GOT3 (cell line): Measurements from ENCODE around the gene TMEM131L.

Source experiments
- DNase-seq: peaks from one replicate; lab custom pipeline; 2025; ENCODE audit warnings: mixed read lengths; lab: John Stamatoyannopoulos, UW

The TMEM131L gene

DNA sequence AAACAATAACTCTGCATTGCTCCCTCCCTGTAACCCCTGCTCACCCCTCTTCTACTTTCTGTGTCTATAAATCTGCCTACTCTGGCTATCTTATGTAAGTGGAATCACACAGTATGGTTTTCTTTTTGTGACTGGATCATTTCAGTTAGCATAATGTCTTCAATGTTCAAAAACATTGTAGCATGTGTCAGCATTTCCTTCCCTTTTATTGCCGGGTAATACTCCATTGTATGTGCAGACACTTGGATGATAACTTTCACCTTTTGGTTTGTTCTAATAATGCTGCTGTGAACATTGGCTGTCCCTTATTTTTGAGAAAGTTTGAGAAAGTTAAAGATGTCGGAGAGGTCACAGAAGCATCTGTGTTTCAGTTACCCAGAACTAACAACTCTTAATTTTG lies 157.3 kb downstream of the TMEM131L start:
- DNase-seq, result no peak

DNA sequence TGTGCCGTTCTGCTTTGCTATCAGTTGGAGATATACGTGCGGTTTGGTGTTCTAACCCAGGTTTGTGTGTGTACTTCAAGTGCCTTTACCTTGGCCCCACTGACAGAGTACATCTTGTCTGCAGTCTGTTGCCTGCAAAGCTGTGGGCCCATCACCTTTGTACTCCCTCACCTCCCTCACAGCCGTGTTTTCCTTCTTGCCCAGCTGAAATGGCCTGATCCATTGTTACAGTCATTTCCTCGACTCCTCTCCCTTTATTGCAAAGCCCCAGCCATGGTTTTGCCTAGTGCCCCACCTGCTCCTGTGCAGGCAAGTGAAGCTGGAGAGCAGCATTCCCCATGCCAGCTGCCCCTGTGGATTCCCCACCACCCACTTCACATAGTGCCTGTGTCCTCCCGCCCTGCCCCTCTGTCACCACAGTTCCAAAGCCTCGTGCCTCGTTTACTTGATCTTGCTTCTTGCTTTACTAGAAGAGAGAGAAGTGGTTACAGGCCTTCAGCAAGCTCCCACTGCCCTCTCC lies 162.7 kb downstream of the TMEM131L start:
- DNase-seq, result no peak

DNA sequence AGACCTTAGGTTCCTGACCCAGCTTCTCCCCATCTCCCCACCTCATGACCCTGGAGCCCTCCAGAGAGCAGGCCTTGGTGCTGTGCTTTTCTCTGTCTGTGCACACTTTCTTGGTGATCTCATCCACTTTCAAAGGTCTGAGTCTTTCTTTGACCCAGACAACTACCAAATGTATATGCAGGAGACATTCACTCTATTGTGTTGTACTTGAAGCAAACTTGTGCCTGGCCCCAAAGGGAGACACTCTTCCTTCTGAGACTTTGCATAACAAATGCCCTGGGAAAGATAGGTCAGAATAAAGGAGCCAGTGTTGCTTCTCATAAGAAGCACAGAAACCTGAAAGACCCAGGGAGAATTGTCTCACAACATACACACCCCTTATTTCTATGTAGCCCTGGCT lies 163.6 kb downstream of the TMEM131L start:
- no peak for DNase-seq

DNA sequence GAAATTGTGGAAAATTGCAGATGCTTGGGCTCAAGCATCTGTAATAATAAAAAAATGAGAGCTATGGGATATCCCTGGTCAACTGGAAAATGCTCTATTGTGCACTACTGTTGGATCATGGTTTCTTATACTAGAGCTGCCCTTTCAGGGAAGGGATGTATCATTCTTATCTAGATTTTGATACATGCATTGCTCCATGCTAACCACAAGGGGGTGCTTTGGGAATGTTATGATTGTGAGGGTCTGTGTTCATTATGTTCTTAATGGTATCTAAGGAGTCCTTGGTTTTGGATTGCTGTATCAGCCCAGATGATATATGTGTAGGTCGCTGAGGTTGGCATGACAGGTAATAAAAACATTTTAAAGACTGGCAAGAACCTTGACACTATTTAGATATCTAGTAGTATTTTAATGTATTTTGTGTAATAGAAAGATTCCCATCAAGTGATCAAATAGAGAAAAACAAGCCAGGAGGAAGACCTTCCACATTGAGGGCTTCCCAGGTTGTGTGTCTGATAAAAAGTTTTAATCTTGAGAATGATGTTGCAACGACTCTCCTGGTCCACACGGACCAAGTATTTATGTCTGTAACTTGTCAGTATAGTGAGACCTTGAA lies 168.7 kb downstream of the TMEM131L start:
- no peak for DNase-seq

DNA sequence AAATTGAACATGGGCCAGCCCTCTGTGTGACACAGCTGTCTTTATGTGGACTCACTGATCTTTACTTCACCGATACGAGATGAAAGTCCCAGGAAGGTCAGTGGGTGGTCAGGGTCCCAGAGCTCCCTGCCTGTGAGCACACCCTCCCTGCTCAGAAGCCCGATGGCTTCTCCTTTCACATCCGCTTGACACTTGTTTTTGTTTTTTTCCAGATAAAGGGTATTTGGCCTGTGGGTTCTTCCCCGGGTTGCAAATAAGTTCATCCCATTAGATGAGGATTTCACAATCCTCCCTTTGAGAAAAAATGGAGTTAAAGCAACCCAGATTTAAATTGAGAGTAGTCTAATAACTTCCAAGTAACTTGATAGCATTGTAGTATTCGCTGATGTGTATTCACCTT lies 169.7 kb downstream of the TMEM131L start:
- DNase-seq, result no peak

DNA sequence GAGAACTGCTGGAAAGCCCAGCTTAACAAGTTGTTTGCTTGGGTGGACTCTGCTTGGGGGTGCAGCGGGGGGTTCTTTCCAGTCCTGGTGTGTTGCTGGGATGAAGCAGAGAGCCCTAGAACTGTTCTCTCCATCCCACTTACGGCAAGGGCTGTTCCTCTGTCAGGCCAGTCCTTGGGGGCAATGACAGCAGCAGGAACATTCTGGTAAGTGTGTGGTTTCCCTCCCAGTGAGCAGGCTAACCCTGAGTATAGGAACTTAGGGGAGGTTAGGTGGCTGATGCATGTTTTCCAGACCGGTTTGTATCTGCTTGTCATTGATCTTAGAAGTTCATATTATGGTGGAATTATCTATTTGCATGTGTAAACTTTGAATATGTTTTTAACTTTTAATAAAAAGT lies 171.0 kb downstream of the TMEM131L start:
- DNase-seq, result no peak

DNA sequence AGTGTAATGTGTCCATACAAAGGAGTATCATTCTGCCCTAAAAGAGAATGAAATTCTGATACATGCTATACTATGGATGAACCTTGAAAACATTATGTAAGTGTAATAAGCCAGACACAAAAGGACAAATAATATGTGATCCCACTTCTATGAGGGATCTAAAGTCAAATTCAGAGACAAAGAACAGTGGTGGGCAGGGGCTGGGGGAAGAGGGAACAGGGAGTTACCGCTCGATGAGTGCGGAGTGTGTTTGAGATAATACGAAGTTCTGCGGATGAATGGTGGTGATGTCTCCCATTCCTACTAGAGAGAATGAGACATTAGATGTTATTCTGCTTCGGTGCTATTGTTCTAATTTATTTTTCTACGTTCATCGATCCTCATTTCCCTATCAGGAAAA lies 171.9 kb downstream of the TMEM131L start:
- DNase-seq, result no peak

DNA sequence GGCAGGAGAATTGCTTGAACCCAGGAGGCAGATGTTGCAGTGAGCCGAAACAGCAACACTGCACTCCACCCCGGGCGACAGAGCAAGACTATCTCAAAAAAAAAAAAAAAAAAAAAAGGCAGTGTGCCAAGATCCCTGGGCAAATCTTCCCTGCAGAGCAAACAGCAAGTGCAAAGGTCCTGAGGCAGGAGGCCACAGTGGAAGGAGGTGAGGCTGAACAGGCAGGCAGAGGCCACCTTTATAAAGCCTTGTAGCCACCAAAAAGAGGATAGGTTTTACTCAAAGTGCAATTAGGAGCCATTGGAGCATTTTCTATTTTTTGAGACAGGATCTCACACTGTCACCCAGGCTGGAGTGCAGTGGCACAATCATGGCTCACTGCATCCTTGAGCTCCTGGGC lies 172.8 kb downstream of the TMEM131L start:
- no peak for DNase-seq

DNA sequence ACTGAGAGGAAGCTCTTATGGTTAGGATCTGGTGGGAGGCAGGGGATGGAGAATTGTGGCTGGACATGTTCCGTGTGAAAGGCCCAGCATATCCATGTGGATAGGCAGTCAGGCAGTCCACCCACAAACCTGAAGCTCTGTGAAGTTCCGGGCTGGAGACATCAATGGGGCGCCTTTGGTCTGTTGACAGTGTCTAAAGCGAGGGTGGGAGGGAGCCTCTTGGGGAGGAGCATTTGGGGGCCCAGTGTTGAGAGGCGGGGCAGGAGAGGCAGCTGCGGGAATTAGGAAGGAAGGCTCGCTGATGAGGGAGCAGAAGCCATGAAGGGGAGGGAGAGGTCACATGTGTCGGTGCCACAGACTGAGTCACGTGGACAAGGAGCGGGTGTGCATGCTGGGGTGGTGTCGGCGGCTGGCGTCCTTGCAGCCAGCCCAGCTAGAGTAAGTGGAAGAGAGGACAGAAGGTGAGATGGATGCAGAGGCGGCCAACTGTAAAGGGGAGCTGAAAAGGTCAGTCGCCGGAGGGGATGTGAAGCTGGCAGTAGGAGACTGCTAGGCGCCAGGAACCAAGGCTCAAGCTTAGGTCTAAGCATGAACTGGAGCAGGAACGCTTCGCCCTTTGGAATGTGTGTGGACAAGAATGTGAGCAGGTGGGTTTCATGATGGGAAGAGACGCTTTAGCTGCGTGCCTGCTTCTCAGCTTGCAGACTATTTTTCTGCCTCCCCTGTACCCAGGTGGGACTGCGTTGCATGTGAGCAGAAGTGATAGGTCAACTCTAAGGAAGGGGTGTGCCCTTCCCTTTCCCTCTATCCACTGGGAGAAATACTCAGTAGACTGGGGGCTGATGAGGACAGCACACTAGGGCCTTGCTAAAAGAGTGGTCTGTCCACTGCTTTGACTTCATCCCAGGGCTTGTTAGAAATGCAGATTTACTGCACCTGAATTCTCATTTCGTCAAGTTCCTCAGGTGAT lies 174.0 kb downstream of the TMEM131L start:
- DNase-seq, result no peak

DNA sequence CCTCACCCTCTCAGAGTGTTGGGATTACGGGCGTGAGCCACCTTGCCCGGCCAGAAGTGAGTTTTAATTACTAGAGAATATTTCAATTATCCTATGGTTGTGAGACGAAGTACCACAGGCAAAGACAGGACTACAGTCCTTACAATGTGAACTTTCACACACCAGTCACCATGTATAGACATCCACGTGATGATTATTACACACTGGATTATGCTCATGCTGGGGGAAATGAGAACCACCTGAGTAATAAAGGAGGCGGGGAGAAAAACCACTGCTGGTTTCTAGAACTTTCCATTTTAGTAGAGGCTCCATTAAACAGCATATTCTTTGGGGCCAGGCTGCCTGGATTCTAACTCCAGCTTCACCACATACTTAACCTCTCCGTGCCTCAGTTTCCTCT lies 175.4 kb downstream of the TMEM131L start:
- DNase-seq, result no peak

DNA sequence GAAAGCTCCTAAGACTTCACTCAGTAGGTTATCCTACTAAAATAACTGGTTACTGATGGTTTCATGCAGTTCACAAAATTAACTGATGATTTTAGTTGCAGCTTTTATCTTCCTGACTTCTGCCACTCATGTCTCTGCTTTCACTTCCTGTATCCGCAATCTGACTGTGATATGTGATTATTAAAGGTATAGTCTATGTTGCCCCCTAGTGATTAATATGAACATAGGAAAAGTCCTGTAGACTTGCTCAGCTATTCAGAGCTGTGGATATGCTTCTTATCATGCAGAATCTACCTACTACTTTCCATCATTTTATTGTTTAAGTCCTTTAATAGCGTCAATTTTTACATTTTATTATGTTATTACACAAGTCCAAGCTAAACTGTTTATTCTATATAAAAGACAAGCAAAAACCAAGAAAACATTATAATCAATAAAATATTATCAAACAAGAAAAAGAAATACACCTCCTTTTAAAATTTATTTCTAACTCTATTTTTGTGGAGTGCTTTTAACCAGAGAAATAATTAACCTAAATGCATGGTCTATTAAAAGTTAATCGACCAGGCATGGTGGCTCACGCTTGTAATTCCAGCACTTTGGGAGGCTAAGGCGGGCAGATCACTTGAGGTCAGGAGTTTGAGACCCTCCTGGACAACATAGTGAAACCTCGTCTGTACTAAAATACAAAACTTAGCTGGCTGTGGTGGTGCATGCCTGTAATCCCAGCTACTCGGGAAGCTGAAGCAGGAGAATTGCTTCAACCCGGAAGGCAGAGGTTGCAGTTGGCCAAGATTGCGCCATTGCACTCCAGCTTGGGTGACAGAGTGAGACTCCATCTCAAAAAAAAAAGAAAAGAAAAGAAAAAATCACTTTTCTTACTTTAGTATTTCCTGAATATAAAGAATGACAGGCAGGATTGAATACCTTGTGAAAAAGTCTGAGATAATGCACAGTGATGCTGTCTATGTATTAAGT lies 177.5 kb downstream of the TMEM131L start:
- no peak for DNase-seq

DNA sequence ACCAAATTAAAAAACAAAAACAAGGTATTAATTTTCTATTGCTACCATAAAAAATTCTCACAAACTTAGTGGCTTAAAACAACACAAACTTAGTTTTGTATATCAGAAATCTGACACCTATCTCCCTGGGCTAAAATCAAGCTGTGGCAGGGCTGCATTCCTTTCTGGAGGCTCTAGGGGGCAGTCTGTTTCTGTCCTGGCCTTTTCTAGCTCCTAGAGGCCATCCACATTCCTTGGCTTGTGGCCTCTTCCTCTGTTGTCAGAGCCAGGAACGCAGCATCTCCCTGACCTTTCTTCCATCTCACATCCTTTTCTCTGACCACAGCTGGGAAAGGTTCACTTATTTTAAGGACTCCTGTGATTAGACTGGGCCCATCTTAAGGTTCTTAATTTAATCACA lies 179.0 kb downstream of the TMEM131L start:
- no peak for DNase-seq

DNA sequence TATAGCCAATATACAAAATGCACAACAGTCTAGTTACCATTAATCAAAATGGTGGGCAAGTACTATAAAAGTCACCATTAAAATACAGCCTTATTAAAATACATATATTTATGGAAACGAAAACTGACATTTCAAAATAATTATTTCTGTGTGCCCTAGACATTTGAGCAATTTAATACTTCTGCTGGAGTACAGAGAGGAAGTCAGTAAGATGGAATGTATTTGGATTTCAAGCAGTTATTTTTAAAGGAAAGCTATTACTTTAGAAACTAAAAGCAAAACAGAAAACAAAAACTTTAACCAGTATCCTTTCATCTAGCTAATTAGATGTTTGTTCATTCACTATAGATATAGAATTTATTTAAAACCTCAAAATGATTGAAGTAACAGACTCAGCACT lies 180.1 kb downstream of the TMEM131L start:
- no peak for DNase-seq

DNA sequence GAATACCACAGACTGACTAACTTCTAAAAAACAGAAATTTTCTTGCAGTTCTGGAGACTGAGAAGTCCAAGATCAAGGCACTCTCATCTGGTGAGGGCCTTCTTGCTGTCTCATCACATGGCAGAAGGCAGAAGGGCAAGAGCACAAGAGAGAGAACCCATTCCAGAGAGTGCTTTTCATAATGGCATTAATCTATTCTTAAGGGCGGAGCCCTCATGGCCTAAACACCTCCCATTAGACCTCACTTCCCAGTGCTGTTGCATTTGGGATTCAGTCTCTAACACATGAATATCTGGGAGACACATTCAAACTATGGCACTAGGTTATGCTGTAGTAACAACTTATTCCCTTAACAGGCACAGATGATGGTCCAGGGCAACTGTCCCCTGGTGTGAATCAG lies 180.8 kb downstream of the TMEM131L start:
- DNase-seq, result no peak

DNA sequence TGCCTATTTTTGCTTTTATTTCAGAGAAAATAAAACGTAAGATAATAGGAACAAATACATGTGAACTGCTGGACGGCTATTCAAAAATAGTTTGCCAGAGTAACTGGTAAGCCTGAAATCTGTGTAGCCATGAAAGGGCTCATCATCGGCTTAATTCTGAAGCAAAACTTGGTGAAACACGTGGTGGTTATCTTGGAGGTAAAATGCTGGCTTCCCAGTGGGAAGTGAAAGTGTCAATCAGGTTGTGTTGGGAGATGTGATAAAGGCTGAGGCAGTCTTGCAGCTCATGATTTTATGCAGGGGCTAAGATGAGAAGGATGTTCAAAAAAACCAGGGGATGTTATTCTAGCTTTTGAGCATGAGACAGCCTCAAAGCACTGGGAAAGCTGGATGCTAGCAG lies 181.8 kb downstream of the TMEM131L start:
- DNase-seq, result no peak

DNA sequence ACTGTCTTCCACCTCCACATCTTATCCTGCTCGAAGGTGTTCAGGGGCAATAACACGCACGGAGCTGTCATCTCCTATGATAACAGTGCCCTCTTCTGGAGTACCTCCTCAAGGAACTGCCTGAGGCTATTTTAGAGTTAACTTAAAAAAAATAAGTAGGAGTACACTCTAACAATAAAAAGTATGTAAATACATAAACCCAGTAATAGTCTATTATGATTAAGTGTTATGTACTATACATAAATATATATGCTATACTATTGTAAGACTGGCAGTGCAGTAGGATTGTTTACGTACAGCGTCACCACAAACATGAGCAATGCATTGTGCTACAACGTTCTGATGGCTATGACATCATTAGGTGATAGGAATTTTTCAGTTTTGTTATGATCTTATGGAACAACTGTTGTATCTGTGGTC lies 183.4 kb downstream of the TMEM131L start:
- no peak for DNase-seq

DNA sequence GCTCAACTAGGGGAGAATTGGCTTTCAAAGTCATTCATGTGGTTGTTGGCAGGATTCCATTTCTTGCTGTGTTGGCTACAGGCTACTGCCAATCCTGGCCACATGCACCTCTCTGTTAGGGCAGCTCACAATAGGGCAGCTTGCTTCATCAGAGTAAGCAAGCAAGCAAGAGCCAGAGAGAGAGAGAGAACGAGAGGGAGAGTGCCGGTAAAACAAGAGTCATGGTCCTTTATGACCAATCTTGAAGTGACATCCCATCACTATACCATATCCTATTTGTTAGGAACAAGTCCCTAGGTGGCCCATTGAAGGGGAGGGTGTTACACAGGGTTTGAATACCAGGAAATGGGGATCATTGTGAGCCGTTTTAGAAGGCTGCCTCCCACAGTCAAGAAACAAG lies 185.0 kb downstream of the TMEM131L start:
- DNase-seq, result no peak

DNA sequence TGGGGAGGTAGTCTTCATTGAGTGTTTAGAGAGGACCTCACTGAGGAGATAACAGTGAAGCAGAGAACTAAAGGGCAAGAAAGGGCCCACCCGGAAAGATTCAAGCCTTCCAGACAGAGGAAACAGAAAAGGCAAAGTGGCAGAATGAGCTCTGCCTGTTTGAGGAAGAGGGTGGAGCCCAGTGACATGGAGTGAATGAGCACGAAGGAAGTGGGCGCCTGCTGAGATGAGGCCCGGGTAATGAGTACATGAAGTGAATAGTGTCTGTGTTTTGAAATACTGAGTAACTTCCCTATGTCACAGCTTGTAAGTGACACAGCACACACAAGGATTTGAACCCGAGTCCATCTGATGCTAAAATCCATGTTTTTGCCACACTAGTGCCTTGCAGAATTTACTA lies 185.4 kb downstream of the TMEM131L start:
- DNase-seq, result no peak

DNA sequence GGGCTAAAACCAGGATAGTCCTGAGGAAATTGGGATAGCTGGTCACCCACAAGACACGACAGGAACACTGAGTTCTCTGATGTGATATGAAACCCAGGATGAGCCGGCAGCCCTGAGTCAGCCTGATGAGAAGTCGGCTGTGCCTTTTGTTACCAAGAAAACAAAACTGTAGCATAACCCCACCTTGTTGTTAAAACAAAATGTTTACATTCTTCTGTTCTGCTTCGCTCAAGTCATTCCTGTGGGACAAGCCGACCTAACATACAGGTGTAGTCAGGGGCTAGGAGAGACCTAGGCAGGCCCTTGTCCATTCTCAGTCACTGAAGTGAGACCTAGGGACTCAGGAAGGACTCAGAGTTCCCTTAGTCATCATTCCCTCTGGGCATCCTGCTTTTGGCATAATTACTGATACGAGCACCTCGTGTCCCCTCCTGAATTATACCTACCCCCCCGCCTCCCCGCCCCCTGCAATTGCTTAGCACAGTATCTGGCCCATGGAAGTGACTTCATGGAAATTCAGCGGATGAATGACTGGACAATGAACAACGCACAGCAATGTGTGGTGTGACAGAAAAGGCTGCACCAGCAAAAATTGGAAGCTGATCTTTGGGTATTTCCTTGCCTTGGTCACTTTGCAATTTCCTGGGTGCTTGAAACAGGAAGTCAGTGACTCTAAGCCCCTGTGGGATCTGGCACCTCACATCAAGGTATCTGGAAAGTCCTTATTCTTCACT lies 186.1 kb downstream of the TMEM131L start:
- DNase-seq, result peak; percentile 0

DNA sequence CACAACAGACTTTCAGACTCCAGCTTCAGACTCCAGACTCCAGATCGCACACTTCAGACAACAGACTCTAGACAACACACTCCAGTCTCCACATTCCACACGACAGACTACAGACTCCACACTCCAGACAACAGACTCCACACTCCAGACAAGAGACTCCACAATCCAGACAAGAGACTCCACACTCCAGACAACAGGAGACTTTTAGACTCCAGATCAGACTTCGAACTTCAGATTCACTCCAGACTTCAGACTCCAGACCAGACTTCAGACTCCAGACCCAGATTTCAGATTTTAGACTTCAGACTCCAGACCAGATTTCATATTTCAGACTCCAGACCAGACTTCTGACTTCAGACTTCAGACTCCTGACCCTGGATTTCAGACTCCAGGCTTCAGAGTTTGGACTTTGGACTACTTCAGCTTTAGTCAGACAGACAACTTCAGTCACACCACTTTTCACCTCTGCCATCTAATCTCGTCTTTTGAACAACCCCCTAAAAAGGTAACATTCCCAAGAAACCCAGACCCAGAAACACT lies 188.9 kb downstream of the TMEM131L start:
- no peak for DNase-seq

DNA sequence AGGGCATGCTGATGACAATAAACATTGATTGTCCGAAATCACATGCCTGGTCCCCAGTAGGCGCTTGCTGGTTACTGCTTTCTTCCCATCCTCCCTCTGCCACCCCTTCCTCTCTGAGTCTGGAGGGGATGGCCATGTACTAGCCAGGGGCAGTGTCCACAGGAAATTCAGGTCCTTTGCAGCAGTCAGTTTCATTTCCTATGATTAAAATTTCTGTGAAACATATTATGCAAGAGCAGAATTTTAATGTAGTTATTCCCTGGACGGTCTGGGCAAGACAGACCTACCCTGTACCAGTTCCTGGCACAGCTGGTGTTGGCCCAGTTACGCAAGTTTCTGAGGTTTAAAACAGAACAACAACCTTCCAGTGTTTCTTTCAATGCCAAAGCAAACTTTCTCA lies 189.8 kb downstream of the TMEM131L start:
- DNase-seq, result no peak
